SK-N-SH (cell line): ENCODE data around the gene SAE1. TPM values are rescaled to one million over a fixed set of nuclear protein-coding genes. Genes with fewer than 3 reads are reported as not detected.

Experiments used
- CTCF ChIP-seq: fragments of 200-600 bp; sonication (generic); IDR thresholded peaks from 2 replicates; pipeline ENCODE4 v1.6.1; 2017; ENCODE audit warnings: antibody characterized with exemption, mild to moderate bottlenecking, moderate library complexity
- ELF1 ChIP-seq: IDR thresholded peaks from 2 replicates; pipeline ENCODE4 v1.4.0; 2012
- GATA2 ChIP-seq: sonication (generic); formaldehyde crosslinking; IDR thresholded peaks from 2 replicates; pipeline ENCODE4 v1.5.0; 2020; ENCODE audit warnings: mild to moderate bottlenecking, missing genetic modification reagents
- IRF3 ChIP-seq: fragments of 150-350 bp; IDR thresholded peaks from 2 replicates; pipeline ENCODE4 v1.6.1; 2016; ENCODE audit warnings: mild to moderate bottlenecking, low read depth, low read length
- MAX ChIP-seq: IDR thresholded peaks from 2 replicates; pipeline ENCODE4 v1.4.0; 2012; ENCODE audit warnings: low read depth
- PBX3 ChIP-seq: IDR thresholded peaks from 2 replicates; pipeline ENCODE4; 2012
- RCOR1 ChIP-seq: fragments of 150-350 bp; IDR thresholded peaks from 2 replicates; pipeline ENCODE4 v1.6.1; 2017; ENCODE audit warnings: antibody characterized with exemption, low read length
- RFX5 ChIP-seq: IDR thresholded peaks from 2 replicates; pipeline ENCODE4 v1.6.1; 2012; ENCODE audit warnings: mild to moderate bottlenecking, improper control_type of control experiment, low read length
- SMC3 ChIP-seq: IDR thresholded peaks from 2 replicates; pipeline ENCODE4 v1.6.1; 2012; ENCODE audit warnings: low read depth, low read length, improper control_type of control experiment
- TAF1 ChIP-seq: IDR thresholded peaks from 2 replicates; pipeline ENCODE4 v1.6.1; 2012; ENCODE audit warnings: low read depth, mild to moderate bottlenecking, low read length, moderate library complexity, borderline replicate concordance
- TCF12 ChIP-seq: IDR thresholded peaks from 2 replicates; pipeline ENCODE4 v1.4.0; 2012
- TEAD4 ChIP-seq: IDR thresholded peaks from 2 replicates; pipeline ENCODE4 v1.4.0; 2012; ENCODE audit warnings: mild to moderate bottlenecking, borderline replicate concordance; ENCODE audit not compliant: insufficient read depth
- polyA plus RNA-seq, 3 experiments: library from polyadenylated mRNA; depleted of rRNA; stranded (reverse); fragments of >200 nt; gene quantifications; 2 replicates each; pipeline ENCODE4 v1.2.3, GENCODE V29; 2012
- TF ChIP-seq, protein P1 (sequence below): fragments of 150-350 bp; IDR thresholded peaks from 2 replicates; pipeline ENCODE4 v1.6.1; 2017; ENCODE audit warnings: antibody characterized with exemption, low read length, low read depth, borderline replicate concordance

Gene SAE1
- polyA plus RNA-seq, 1 of the 3 experiments (the other 2 are of a cell fraction), result 123 TPM

- TF ChIP-seq CTCF, result no peak
- TF ChIP-seq TAF1, result peak; percentile 36; the same call in 1 of the 2 replicates
- no peak for TF ChIP-seq PBX3
- peak; percentile 85 for TF ChIP-seq MAX
- TF ChIP-seq RCOR1, result no peak
- TF ChIP-seq IRF3, result no peak
- TF ChIP-seq RFX5, result no peak
- no peak for TF ChIP-seq ELF1
- no peak for TF ChIP-seq TEAD4
- TF ChIP-seq SMC3, result no peak
- TF ChIP-seq GATA2 (CRISPR knock-in tag), result no peak; the same call in 1 of the 2 replicates
- no peak for TF ChIP-seq TCF12
- TF ChIP-seq, protein P1, sequence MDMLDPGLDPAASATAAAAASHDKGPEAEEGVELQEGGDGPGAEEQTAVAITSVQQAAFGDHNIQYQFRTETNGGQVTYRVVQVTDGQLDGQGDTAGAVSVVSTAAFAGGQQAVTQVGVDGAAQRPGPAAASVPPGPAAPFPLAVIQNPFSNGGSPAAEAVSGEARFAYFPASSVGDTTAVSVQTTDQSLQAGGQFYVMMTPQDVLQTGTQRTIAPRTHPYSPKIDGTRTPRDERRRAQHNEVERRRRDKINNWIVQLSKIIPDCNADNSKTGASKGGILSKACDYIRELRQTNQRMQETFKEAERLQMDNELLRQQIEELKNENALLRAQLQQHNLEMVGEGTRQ, result peak; percentile 54; the same call in 1 of the 2 replicates
These were observed 100.8 kb downstream of the SAE1 start (continued) for GRCh38 chr19:47231215-47232054.
